WTC11 (cell line): ENCODE measurements around the gene CALR3. TPM values are rescaled to one million over a fixed set of nuclear protein-coding genes. Genes with fewer than 3 reads are reported as not detected.

Experiments used
- ATAC-seq: fragments of 200-7000 bp; cut with Tn5 transposase; 2 replicates; pipeline ENCODE4 v1.10.0; 2021; ENCODE audit warnings: mild to moderate bottlenecking, moderate library complexity
- CTCF ChIA-PET: fragments of 300-600 bp; sonication (Branson Sonifier 250); formaldehyde crosslinking; loops from one replicate; lab custom pipeline; 2021; ENCODE audit warnings: antibody characterized with exemption; lab: Charles Lee
- POLR2A ChIA-PET: fragments of 350-600 bp; sonication (Branson Sonifier 250); formaldehyde crosslinking; loops from one replicate; lab custom pipeline; 2021; ENCODE audit warnings: antibody characterized with exemption; lab: Charles Lee
- DNase-seq: peaks from one replicate; pipeline ENCODE4 v3.0.0; 2021; ENCODE audit warnings: low spot score
- H3K27ac Mint-ChIP-seq: 2 replicates; pipeline ENCODE4 v1.8.0; 2021; ENCODE audit warnings: mixed read lengths
- H3K27me3 Mint-ChIP-seq: 2 replicates; pipeline ENCODE4 v1.8.0; 2021; ENCODE audit warnings: low read depth, mild to moderate bottlenecking, moderate library complexity, mixed read lengths
- H3K36me3 Mint-ChIP-seq: 2 replicates; pipeline ENCODE4 v1.8.0; 2021; ENCODE audit warnings: mixed read lengths
- H3K4me1 Mint-ChIP-seq: 2 replicates; pipeline ENCODE4 v1.8.0; 2022; ENCODE audit warnings: mixed read lengths
- H3K4me3 Mint-ChIP-seq: 2 replicates; pipeline ENCODE4 v1.8.0; 2021; ENCODE audit warnings: mild to moderate bottlenecking, moderate library complexity, mixed read lengths
- H3K9me3 Mint-ChIP-seq: 2 replicates; pipeline ENCODE4 v1.8.0; 2021; ENCODE audit warnings: mixed read lengths
- GABPB1 ChIP-seq: sonication (generic); formaldehyde crosslinking; IDR thresholded peaks from 2 replicates; pipeline ENCODE4 v1.8.1; 2023; ENCODE audit warnings: mild to moderate bottlenecking, missing genetic modification reagents
- NR3C1 ChIP-seq: sonication (generic); formaldehyde crosslinking; conservative IDR thresholded peaks from 2 replicates; pipeline ENCODE4 v1.8.1; 2023; ENCODE audit warnings: low read depth, mild to moderate bottlenecking, missing genetic modification reagents
- RELA ChIP-seq: sonication (generic); formaldehyde crosslinking; IDR thresholded peaks from 2 replicates; pipeline ENCODE4 v1.8.1; 2022; ENCODE audit warnings: missing genetic modification reagents, mild to moderate bottlenecking, borderline replicate concordance
- ZNF263 ChIP-seq: sonication (generic); formaldehyde crosslinking; IDR thresholded peaks from 2 replicates; pipeline ENCODE4 v1.8.1; 2022; ENCODE audit warnings: low read depth, mild to moderate bottlenecking, moderate library complexity, missing genetic modification reagents
- total RNA-seq: library from RNA; stranded (reverse); gene quantifications from 3 replicates; pipeline ENCODE4 v1.2.3, GENCODE V29; 2021
- TF ChIP-seq, protein P1 (sequence below): sonication (generic); formaldehyde crosslinking; IDR thresholded peaks from 2 replicates; pipeline ENCODE4 v1.8.1; 2023; ENCODE audit warnings: mild to moderate bottlenecking, missing genetic modification reagents
- TF ChIP-seq, protein P2 (sequence below): fragments of 200-600 bp; IDR thresholded peaks from 2 replicates; pipeline ENCODE4 v1.8.0; 2022; ENCODE audit warnings: antibody characterized with exemption
- TF ChIP-seq, protein P3 (sequence below): sonication (generic); formaldehyde crosslinking; IDR thresholded peaks from 2 replicates; pipeline ENCODE4 v1.8.1; 2023; ENCODE audit warnings: mild to moderate bottlenecking, moderate library complexity, missing genetic modification reagents
- TF ChIP-seq, protein P4 (sequence below): sonication (generic); formaldehyde crosslinking; IDR thresholded peaks from 2 replicates; pipeline ENCODE4 v1.8.0; 2023; ENCODE audit warnings: missing genetic modification reagents, mild to moderate bottlenecking, borderline replicate concordance
- TF ChIP-seq, protein P5 (sequence below): fragments of 250-450 bp; sonication (Bioruptor Pico); IDR thresholded peaks from 2 replicates; pipeline ENCODE4 v1.8.0; 2021; ENCODE audit warnings: mild to moderate bottlenecking

CALR3 gene
- total RNA-seq, 1 experiment from 2014 or later: 0.87 TPM

DNA sequence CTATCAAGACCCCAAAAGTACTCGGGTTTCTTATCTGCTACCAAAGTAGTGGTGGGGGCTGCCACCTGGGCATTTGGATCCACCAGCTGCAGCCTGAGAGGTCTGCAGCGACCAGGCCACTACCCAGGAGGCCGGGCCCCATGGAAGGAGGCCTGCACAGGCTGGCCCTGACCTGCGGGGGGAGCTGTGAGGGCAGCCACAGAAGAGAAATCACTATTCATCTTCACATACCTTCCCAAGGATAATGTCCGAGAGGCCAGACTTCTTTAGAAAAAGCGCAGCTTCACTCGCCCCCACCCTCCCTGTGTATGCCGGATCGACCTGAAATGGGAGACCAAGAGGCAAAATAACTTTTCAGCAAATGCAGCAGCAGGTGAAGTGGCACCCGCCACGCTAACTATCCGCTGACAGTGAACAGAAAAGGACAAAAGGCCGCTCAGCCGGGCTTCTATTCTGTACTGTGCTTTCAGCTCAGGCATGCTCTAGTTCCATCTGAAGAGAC is 54.3 kb downstream of the CALR3 start:
- ChIA-PET POLR2A (interaction anchor here (0.7 kb wide), 1 partner anchor 86 kb away, joined by 3 read pairs; no protein-coding TSS in a partner anchor), CTCF (interaction anchor here (0.6 to 3.1 kb wide), 27 partner anchors 13 to 1022 kb away, joined by 3 to 43 read pairs (median 5); partner anchors contain the start of genes C19orf44, CALR3 and MED26)
- H3K9me3 Mint-ChIP-seq: no peaks in the 10 kb centered on the region
- TF ChIP-seq, protein P1, sequence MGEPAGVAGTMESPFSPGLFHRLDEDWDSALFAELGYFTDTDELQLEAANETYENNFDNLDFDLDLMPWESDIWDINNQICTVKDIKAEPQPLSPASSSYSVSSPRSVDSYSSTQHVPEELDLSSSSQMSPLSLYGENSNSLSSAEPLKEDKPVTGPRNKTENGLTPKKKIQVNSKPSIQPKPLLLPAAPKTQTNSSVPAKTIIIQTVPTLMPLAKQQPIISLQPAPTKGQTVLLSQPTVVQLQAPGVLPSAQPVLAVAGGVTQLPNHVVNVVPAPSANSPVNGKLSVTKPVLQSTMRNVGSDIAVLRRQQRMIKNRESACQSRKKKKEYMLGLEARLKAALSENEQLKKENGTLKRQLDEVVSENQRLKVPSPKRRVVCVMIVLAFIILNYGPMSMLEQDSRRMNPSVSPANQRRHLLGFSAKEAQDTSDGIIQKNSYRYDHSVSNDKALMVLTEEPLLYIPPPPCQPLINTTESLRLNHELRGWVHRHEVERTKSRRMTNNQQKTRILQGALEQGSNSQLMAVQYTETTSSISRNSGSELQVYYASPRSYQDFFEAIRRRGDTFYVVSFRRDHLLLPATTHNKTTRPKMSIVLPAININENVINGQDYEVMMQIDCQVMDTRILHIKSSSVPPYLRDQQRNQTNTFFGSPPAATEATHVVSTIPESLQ (CRISPR knock-in tag): no peak
- TF ChIP-seq, protein P2, sequence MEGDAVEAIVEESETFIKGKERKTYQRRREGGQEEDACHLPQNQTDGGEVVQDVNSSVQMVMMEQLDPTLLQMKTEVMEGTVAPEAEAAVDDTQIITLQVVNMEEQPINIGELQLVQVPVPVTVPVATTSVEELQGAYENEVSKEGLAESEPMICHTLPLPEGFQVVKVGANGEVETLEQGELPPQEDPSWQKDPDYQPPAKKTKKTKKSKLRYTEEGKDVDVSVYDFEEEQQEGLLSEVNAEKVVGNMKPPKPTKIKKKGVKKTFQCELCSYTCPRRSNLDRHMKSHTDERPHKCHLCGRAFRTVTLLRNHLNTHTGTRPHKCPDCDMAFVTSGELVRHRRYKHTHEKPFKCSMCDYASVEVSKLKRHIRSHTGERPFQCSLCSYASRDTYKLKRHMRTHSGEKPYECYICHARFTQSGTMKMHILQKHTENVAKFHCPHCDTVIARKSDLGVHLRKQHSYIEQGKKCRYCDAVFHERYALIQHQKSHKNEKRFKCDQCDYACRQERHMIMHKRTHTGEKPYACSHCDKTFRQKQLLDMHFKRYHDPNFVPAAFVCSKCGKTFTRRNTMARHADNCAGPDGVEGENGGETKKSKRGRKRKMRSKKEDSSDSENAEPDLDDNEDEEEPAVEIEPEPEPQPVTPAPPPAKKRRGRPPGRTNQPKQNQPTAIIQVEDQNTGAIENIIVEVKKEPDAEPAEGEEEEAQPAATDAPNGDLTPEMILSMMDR: peak; percentile 58
- H3K4me1 Mint-ChIP-seq: peaks cover 37% of the 10 kb centered on the region
- peak overlapping the region; percentile 79; the same call in 1 of the 2 replicates for H3K27ac Mint-ChIP-seq
- peaks cover 22% of the 10 kb centered on the region for H3K36me3 Mint-ChIP-seq
- ATAC-seq (peak; percentile 91), DNase-seq (peak; percentile 79)
- H3K4me3 Mint-ChIP-seq: no peak overlapping the region
- no peaks in the 10 kb centered on the region for H3K27me3 Mint-ChIP-seq

DNA sequence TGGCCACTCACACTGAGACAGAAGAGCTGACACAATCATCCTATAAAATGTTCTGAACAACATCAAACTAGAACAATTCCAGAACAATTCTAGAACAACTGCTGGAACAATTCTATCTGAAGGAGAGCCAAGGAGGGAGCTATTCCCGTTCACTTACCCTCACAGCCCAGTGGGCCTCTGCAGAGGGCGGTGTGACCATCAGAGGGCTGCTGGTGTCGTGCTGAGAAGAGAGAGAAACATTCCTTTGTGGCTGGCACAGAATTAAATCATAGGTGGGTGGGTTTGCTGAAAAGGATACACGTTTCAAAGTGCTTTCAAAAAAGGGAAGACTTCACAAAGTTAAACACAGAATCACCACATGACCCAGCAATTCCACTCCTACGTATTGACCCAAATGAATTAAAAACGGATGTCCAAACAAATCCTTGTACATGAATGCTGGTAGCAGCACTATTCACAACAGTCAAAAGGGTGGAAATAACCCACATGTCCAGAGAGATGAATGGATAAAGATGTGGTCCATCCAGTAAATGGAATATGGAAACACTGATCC is 59.1 kb downstream of the CALR3 start:
- DNase-seq: no peak
- Mint-ChIP-seq H3K4me1 (peaks cover 2% of the 10 kb centered on the region), H3K27me3 (no peaks in the 10 kb centered on the region), H3K9me3 (no peaks in the 10 kb centered on the region), H3K4me3 (no peak overlapping the region), H3K27ac (no peak overlapping the region), H3K36me3 (peaks cover 39% of the 10 kb centered on the region)
- CTCF ChIA-PET: interaction anchor here (1.2 kb wide), 1 partner anchor 50 kb away, joined by 3 read pairs; no protein-coding TSS in a partner anchor
- no peak for ATAC-seq
- TF ChIP-seq GABPB1 (CRISPR knock-in tag) (no peak), NR3C1 (CRISPR knock-in tag) (no peak)
- TF ChIP-seq, protein P3, sequence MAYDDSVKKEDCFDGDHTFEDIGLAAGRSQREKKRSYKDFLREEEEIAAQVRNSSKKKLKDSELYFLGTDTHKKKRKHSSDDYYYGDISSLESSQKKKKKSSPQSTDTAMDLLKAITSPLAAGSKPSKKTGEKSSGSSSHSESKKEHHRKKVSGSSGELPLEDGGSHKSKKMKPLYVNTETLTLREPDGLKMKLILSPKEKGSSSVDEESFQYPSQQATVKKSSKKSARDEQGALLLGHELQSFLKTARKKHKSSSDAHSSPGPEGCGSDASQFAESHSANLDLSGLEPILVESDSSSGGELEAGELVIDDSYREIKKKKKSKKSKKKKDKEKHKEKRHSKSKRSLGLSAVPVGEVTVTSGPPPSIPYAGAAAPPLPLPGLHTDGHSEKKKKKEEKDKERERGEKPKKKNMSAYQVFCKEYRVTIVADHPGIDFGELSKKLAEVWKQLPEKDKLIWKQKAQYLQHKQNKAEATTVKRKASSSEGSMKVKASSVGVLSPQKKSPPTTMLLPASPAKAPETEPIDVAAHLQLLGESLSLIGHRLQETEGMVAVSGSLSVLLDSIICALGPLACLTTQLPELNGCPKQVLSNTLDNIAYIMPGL (CRISPR knock-in tag): no peak
- TF ChIP-seq, protein P4, sequence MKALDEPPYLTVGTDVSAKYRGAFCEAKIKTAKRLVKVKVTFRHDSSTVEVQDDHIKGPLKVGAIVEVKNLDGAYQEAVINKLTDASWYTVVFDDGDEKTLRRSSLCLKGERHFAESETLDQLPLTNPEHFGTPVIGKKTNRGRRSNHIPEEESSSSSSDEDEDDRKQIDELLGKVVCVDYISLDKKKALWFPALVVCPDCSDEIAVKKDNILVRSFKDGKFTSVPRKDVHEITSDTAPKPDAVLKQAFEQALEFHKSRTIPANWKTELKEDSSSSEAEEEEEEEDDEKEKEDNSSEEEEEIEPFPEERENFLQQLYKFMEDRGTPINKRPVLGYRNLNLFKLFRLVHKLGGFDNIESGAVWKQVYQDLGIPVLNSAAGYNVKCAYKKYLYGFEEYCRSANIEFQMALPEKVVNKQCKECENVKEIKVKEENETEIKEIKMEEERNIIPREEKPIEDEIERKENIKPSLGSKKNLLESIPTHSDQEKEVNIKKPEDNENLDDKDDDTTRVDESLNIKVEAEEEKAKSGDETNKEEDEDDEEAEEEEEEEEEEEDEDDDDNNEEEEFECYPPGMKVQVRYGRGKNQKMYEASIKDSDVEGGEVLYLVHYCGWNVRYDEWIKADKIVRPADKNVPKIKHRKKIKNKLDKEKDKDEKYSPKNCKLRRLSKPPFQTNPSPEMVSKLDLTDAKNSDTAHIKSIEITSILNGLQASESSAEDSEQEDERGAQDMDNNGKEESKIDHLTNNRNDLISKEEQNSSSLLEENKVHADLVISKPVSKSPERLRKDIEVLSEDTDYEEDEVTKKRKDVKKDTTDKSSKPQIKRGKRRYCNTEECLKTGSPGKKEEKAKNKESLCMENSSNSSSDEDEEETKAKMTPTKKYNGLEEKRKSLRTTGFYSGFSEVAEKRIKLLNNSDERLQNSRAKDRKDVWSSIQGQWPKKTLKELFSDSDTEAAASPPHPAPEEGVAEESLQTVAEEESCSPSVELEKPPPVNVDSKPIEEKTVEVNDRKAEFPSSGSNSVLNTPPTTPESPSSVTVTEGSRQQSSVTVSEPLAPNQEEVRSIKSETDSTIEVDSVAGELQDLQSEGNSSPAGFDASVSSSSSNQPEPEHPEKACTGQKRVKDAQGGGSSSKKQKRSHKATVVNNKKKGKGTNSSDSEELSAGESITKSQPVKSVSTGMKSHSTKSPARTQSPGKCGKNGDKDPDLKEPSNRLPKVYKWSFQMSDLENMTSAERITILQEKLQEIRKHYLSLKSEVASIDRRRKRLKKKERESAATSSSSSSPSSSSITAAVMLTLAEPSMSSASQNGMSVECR (CRISPR knock-in tag): no peak
- POLR2A ChIA-PET: no interaction called here

DNA sequence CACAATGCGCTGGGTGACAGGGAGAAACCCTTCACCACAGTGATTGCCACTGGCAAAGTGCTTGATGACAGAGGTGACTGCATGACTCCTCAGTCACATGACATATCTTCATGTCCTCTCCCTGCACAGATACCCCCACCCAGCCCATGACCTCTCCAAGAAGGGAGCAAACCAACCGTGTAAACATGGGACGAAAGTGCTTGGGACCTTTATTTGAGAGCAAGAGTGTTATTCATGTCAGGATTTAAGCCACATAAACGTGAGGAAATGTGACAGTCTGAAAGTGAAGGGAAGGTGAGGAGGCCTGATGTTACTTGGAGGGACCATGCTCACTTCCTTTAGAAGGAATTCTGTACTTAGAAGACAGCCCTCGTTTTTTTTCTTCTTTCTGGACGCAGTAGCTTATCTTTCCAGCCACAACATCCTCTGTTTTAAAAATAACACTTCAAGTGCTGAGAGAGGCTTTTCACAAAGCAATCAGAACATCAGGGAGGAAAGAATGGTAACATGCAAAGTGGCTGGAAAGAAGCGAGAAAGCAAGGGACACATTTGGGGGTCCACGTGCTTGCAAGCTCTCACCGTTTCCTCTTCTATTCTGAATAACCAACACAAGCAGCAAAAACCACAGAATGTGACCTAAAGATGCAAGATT is 59.8 kb downstream of the CALR3 start:
- Mint-ChIP-seq H3K9me3 (no peaks in the 10 kb centered on the region), H3K4me1 (no peaks in the 10 kb centered on the region), H3K27me3 (no peaks in the 10 kb centered on the region), H3K4me3 (no peak overlapping the region), H3K36me3 (peaks cover 45% of the 10 kb centered on the region), H3K27ac (no peak overlapping the region)
- ChIA-PET CTCF (interaction anchor here (1.2 kb wide), 1 partner anchor 50 kb away, joined by 3 read pairs; no protein-coding TSS in a partner anchor), POLR2A (no interaction called here)
- DNase-seq (no peak), ATAC-seq (no peak)
- TF ChIP-seq RELA (no peak), ZNF263 (CRISPR knock-in tag) (no peak)
- TF ChIP-seq, protein P5, sequence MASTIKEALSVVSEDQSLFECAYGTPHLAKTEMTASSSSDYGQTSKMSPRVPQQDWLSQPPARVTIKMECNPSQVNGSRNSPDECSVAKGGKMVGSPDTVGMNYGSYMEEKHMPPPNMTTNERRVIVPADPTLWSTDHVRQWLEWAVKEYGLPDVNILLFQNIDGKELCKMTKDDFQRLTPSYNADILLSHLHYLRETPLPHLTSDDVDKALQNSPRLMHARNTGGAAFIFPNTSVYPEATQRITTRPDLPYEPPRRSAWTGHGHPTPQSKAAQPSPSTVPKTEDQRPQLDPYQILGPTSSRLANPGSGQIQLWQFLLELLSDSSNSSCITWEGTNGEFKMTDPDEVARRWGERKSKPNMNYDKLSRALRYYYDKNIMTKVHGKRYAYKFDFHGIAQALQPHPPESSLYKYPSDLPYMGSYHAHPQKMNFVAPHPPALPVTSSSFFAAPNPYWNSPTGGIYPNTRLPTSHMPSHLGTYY (CRISPR knock-in tag): no peak
